Calu3 (cell line): ENCODE results near the gene SLC45A1. TPM values are rescaled to one million over a fixed set of nuclear protein-coding genes. Genes with fewer than 3 reads are reported as not detected.

ENCODE experiments used
- BruUV-seq: library from RNA; stranded (reverse); fragments of 400-500 nt; replicated peaks from 2 replicates; lab custom pipeline; 2021; lab: Mats Ljungman, UMichigan
- CTCF ChIA-PET: fragments of 300-600 bp; sonication (Branson Sonifier 250); formaldehyde crosslinking; loops from one replicate; lab custom pipeline; 2022; ENCODE audit warnings: antibody characterized with exemption; lab: Charles Lee
- DNase-seq: peaks from one replicate; pipeline ENCODE4 v3.0.0; 2022
- H3K27ac Mint-ChIP-seq: one replicate; pipeline ENCODE4 v1.8.0; 2022; ENCODE audit warnings: mixed read lengths; ENCODE audit not compliant: unreplicated experiment
- H3K27me3 Mint-ChIP-seq: one replicate; pipeline ENCODE4 v1.8.0; 2022; ENCODE audit warnings: mixed read lengths; ENCODE audit not compliant: unreplicated experiment
- H3K36me3 Mint-ChIP-seq: one replicate; pipeline ENCODE4 v1.8.0; 2022; ENCODE audit warnings: mild to moderate bottlenecking, moderate library complexity, mixed read lengths; ENCODE audit not compliant: insufficient read depth, unreplicated experiment
- H3K4me1 Mint-ChIP-seq: one replicate; pipeline ENCODE4 v1.8.0; 2022; ENCODE audit warnings: mild to moderate bottlenecking, low read depth, mixed read lengths; ENCODE audit not compliant: unreplicated experiment
- H3K4me3 Mint-ChIP-seq: one replicate; pipeline ENCODE4 v1.8.0; 2022; ENCODE audit warnings: mild to moderate bottlenecking, low read depth, moderate library complexity, mixed read lengths; ENCODE audit not compliant: unreplicated experiment
- H3K9me3 Mint-ChIP-seq: one replicate; pipeline ENCODE4 v1.8.0; 2022; ENCODE audit warnings: low read depth, mixed read lengths; ENCODE audit not compliant: unreplicated experiment
- CTCF ChIP-seq: fragments of 200-600 bp; IDR thresholded peaks from one replicate; pipeline ENCODE4 v1.8.0; 2022; ENCODE audit warnings: antibody characterized with exemption; ENCODE audit not compliant: unreplicated experiment
- intact Hi-C: fragments of 100-400 bp; cut with micrococcal nuclease; formaldehyde crosslinking; loops from one replicate; pipeline ENCODE4 v1.10.0; 2022; ENCODE audit not compliant: unreplicated experiment
- total RNA-seq: library from RNA; stranded (reverse); gene quantifications from 2 replicates; pipeline ENCODE4 v1.2.3, GENCODE V29; 2022

The SLC45A1 gene
- total RNA-seq, 1 experiment from 2014 or later = 0.73 TPM

- TF ChIP-seq CTCF = no peak
- Mint-ChIP-seq H3K4me1 (peaks cover 20% of the 10 kb centered on the region), H3K27ac (no peak overlapping the region), H3K9me3 (peaks cover 4% of the 10 kb centered on the region), H3K36me3 (peaks cover 9% of the 10 kb centered on the region), H3K27me3 (no peaks in the 10 kb centered on the region), H3K4me3 (no peak overlapping the region)
- BruUV-seq = no TSS peak
- CTCF ChIA-PET = interaction anchor here (1.0 kb wide), 1 partner anchor 372 kb away, joined by 5 read pairs; no protein-coding TSS in a partner anchor
- intact Hi-C loops = loop anchor here (2.0 kb wide), 1 partner anchor 365 kb away; no protein-coding TSS in a partner anchor
- DNase-seq = no peak
Observed at GRCh38 chr1:8347635-8348034, 29.7 kb downstream of the SLC45A1 start.

GRCh38 chr1:8348047-8348776 lies 30.3 kb downstream of the SLC45A1 start:
- peak overlapping the region; percentile 10 for H3K4me3 Mint-ChIP-seq
- H3K9me3 Mint-ChIP-seq = peaks cover 4% of the 10 kb centered on the region
- H3K27me3 Mint-ChIP-seq = no peaks in the 10 kb centered on the region
- DNase-seq = no peak
- no peak for TF ChIP-seq CTCF
- CTCF ChIA-PET = interaction anchor here (0.6 to 1.0 kb wide), 3 partner anchors 333 to 373 kb away, joined by 3 to 8 read pairs (median 5); no protein-coding TSS in a partner anchor
- H3K36me3 Mint-ChIP-seq = peaks cover 9% of the 10 kb centered on the region
- peaks cover 16% of the 10 kb centered on the region for H3K4me1 Mint-ChIP-seq
- no peak overlapping the region for H3K27ac Mint-ChIP-seq
- BruUV-seq = no TSS peak
- intact Hi-C loops = loop anchor here (2.0 kb wide), 1 partner anchor 365 kb away; no protein-coding TSS in a partner anchor

GRCh38 chr1:8348777-8349472 lies 31.0 kb downstream of the SLC45A1 start:
- peak; percentile 67 for TF ChIP-seq CTCF
- DNase-seq = peak; percentile 67

GRCh38 chr1:8349473-8349865 lies 31.6 kb downstream of the SLC45A1 start:
- Mint-ChIP-seq H3K4me1 (peaks cover 8% of the 10 kb centered on the region), H3K4me3 (no peak overlapping the region), H3K9me3 (peaks cover 4% of the 10 kb centered on the region), H3K27ac (no peak overlapping the region), H3K27me3 (no peaks in the 10 kb centered on the region), H3K36me3 (peaks cover 9% of the 10 kb centered on the region)
- intact Hi-C loops = loop anchor here (2.0 kb wide), 1 partner anchor 367 kb away; no protein-coding TSS in a partner anchor
- TF ChIP-seq CTCF = no peak
- CTCF ChIA-PET = interaction anchor here (1.0 kb wide), 1 partner anchor 374 kb away, joined by 8 read pairs; no protein-coding TSS in a partner anchor
- no peak for DNase-seq
- no TSS peak for BruUV-seq

More at GRCh38 chr1:8348777-8349472, 31.0 kb downstream of the SLC45A1 start:
- peaks cover 9% of the 10 kb centered on the region for H3K36me3 Mint-ChIP-seq
- H3K4me1 Mint-ChIP-seq = peaks cover 8% of the 10 kb centered on the region
- no TSS peak for BruUV-seq
- H3K4me3 Mint-ChIP-seq = peak overlapping the region; percentile 10
- peaks cover 4% of the 10 kb centered on the region for H3K9me3 Mint-ChIP-seq
- H3K27me3 Mint-ChIP-seq = no peaks in the 10 kb centered on the region
- CTCF ChIA-PET = interaction anchor here (0.6 to 1.0 kb wide), 2 partner anchors 334 to 374 kb away, joined by 3 to 8 read pairs; no protein-coding TSS in a partner anchor
- no peak overlapping the region for H3K27ac Mint-ChIP-seq
- intact Hi-C loops = loop anchor here (2.0 kb wide), 1 partner anchor 366 kb away; no protein-coding TSS in a partner anchor
